Lung (tissue), 12 donors: ENCODE results near the gene IL1RAP. TPM values are rescaled to one million over a fixed set of nuclear protein-coding genes. Genes with fewer than 3 reads are reported as not detected.

Experiments used
- ATAC-seq: fragments of 200-7000 bp; cut with Tn5 transposase; one replicate; pipeline ENCODE4 v1.9.1; 2020; ENCODE audit warnings: moderate number of reproducible peaks; ENCODE audit not compliant: insufficient read depth, low FRiP score
- DNase-seq, 3 donors: peaks; one replicate each; pipeline ENCODE4 v3.0.0-alpha.2; 2013 to 2017
- H3K27ac ChIP-seq, 2 donors: one replicate each; pipeline ENCODE4 v1.5.1; 2013; ENCODE audit warnings: mild to moderate bottlenecking in 2 of 2, moderate library complexity in 2 of 2, control low read depth in 1 of 2, inconsistent platforms in 1 of 2, low read depth in 1 of 2, low read length in 1 of 2
- H3K27me3 ChIP-seq, 3 donors: one replicate each; pipeline ENCODE4 v1.5.1; 2013; ENCODE audit warnings: low read length in 2 of 3; ENCODE audit not compliant: control insufficient read depth in 3 of 3, insufficient read depth in 3 of 3
- H3K36me3 ChIP-seq, 4 donors: one replicate each; pipeline ENCODE4 v1.5.1; 2013; ENCODE audit warnings: low read length in 4 of 4, mild to moderate bottlenecking in 1 of 4, moderate library complexity in 1 of 4; ENCODE audit not compliant: control insufficient read depth in 4 of 4, insufficient read depth in 4 of 4
- H3K4me1 ChIP-seq, 5 donors: one replicate each; pipeline ENCODE4 v1.5.1; 2013; ENCODE audit warnings: low read length in 5 of 5, mild to moderate bottlenecking in 2 of 5, moderate library complexity in 1 of 5; ENCODE audit not compliant: control insufficient read depth in 5 of 5, insufficient read depth in 5 of 5
- H3K4me3 ChIP-seq: one replicate; pipeline ENCODE4 v1.5.1; 2013; ENCODE audit warnings: mild to moderate bottlenecking, control low read depth, moderate library complexity
- H3K9ac ChIP-seq, 2 donors: one replicate each; pipeline ENCODE4 v1.5.1; 2013; ENCODE audit warnings: low read length in 2 of 2, control low read depth in 1 of 2; ENCODE audit not compliant: insufficient read depth in 1 of 2
- H3K9me3 ChIP-seq, 4 donors: one replicate each; pipeline ENCODE4 v1.5.1; 2013; ENCODE audit warnings: low read length in 3 of 4, mild to moderate bottlenecking in 1 of 4, moderate library complexity in 1 of 4; ENCODE audit not compliant: control insufficient read depth in 4 of 4, insufficient read depth in 3 of 4
- CTCF ChIP-seq: IDR thresholded peaks from 2 replicates; pipeline ENCODE4 v1.5.1; 2012; ENCODE audit warnings: mild to moderate bottlenecking; ENCODE audit errors: control extremely low read depth, extremely low read depth
- WGBS, 2 donors: extraction: QIAGEN DNeasy Blood & Tissue Kit; methylation state at CpG; one replicate each; pipeline ENCODE4 v1.1.7; 2013; 5-methylcytosine and 5-hydroxymethylcytosine counted together
- polyA plus RNA-seq, 2 donors: library from polyadenylated mRNA; stranded (reverse); fragments of 200-250 nt; gene quantifications; one replicate each; pipeline ENCODE4 v1.2.1, GENCODE V29; 2013
- total RNA-seq, 2 donors: library from RNA; depleted of rRNA in 1 of 2; stranded (reverse); fragments of >200 nt in 1 of 2; gene quantifications; one replicate each; pipeline ENCODE4 v1.2.1, GENCODE V29; 2014 to 2021
- donor health status: control.
- donor health status: control.
- donor health status: Bipolar disorder and iron deficiency.
- donor health status: healthy.
- donor health status: DM: yes; HTN: yes; CAD: no.

Gene IL1RAP
- total and polyA plus RNA-seq, 4 donors: 3.2 to 34.2 (median 26.8) TPM

- Histone ChIP-seq H3K9ac (no peak overlapping the region), H3K4me3 (no peak overlapping the region), H3K9me3 (no peaks in the 10 kb centered on the region), H3K4me1 (peaks cover 5 to 30% (median 19%) of the 10 kb centered on the region in 5 donors), H3K27me3 (no peaks in the 10 kb centered on the region), H3K27ac (no peak overlapping the region), H3K36me3 (peaks cover 0 to 3% (median 0%) of the 10 kb centered on the region in 4 donors)
- TF ChIP-seq CTCF: no peak
- no peak for ATAC-seq
- WGBS, 2 donors: 73 to 86% methylated on average over 2 of the region's 2 CpGs
- DNase-seq: no peak
Measured at GRCh38 chr3:190534986-190535385, 21.1 kb downstream of the IL1RAP start.

DNA sequence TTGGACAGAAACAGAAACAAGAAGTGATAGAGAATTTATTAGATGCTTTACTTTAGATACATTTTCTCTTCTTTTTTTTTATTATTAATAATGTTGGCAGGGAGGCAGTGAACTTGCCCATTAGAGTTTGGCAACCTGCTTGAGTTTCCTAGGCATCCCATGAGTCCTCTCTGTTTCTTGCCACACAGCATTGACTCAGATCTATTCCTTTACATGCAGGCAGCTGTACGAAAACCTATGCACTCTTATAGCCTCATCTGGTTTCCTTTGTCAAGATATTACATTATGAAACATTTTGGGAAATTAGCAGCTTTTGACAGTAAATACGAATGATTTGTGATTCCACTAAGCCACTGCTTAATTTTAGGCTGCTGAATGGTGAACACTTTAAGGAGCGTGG, 23.3 kb downstream of the IL1RAP start:
- no peak for TF ChIP-seq CTCF
- DNase-seq: no peak

GRCh38 chr3:190538288-190538687, 24.4 kb downstream of the IL1RAP start:
- Histone ChIP-seq H3K36me3 (peaks cover 0 to 3% (median 0%) of the 10 kb centered on the region in 4 donors), H3K27ac (no peak overlapping the region), H3K9me3 (no peaks in the 10 kb centered on the region), H3K27me3 (peaks cover 0 to under 1% (median 0%) of the 10 kb centered on the region in 3 donors), H3K4me1 (peaks cover 4 to 51% (median 16%) of the 10 kb centered on the region in 5 donors), H3K9ac (no peak overlapping the region), H3K4me3 (no peak overlapping the region)
- 89 to 98% methylated on average over 2 of the region's 2 CpGs for WGBS, 2 donors
- DNase-seq (no peak), ATAC-seq (no peak)
- no peak for TF ChIP-seq CTCF

More for the DNA sequence above, 23.3 kb downstream of the IL1RAP start:
- WGBS, 2 donors: 88 to 89% methylated on average over 3 of the region's 3 CpGs
- no peaks in the 10 kb centered on the region for H3K9me3 ChIP-seq
- H3K4me3 ChIP-seq: no peak overlapping the region
- peaks cover 0 to 3% (median 0%) of the 10 kb centered on the region in 4 donors for H3K36me3 ChIP-seq
- ATAC-seq: no peak
- H3K27me3 ChIP-seq: no peaks in the 10 kb centered on the region
- no peak overlapping the region for H3K27ac ChIP-seq
- peaks cover 5 to 45% (median 24%) of the 10 kb centered on the region in 5 donors for H3K4me1 ChIP-seq
- H3K9ac ChIP-seq: no peak overlapping the region

DNA sequence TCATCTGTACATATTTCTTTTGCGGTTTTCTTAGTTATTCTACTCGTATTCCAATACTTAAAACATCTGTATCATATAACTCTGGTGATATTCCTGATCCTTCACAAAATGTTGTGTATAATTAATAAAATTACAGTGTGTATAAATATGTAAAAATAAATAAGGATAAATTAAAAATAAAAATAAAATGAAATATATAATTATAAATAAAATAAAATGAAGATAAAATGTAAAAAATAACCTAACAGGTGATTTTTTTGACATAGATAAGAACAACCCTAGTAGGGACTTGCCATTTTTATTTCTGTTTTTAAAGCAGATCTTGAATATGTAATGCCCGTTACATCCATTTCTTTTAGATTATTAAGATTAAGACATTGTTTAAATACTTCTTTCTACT, 25.6 kb downstream of the IL1RAP start:
- Histone ChIP-seq H3K4me1 (peaks cover 3 to 51% (median 12%) of the 10 kb centered on the region in 5 donors), H3K36me3 (peaks cover 0 to 3% (median 0%) of the 10 kb centered on the region in 4 donors), H3K4me3 (no peak overlapping the region), H3K27ac (no peak overlapping the region), H3K9ac (no peak overlapping the region), H3K27me3 (peaks cover 0 to 9% (median 0%) of the 10 kb centered on the region in 3 donors), H3K9me3 (no peaks in the 10 kb centered on the region)
- no peak for TF ChIP-seq CTCF
- DNase-seq (no peak), ATAC-seq (no peak)
- WGBS, 2 donors: 97% methylated on average over 3 of the region's 3 CpGs
